ENCODE data around the gene COL13A1.

GRCh38 chr10:69864321-69864720 is 62.6 kb downstream of the COL13A1 start:
- TF ChIP-seq CTCF (IDR thresholded peaks at IDR 0.05) (no peak), POLR2A (IDR thresholded peaks at IDR 0.05) (no peak)
